Fibroblast of peridontal ligament (primary cell): Measurements from ENCODE around the gene SERPINE2.

Experiments used
- DNase-seq: peaks from one replicate; pipeline ENCODE4 v3.0.0-alpha.2; 2010; ENCODE audit errors: extremely low read depth

The SERPINE2 gene

GRCh38 chr2:224046752-224047151, 7.7 kb upstream of the SERPINE2 start:
- peak; percentile 64 for DNase-seq

- DNase-seq, result peak; percentile 64
Measured at GRCh38 chr2:224042191-224042696, 3.2 kb upstream of the SERPINE2 start.

- DNase-seq, result no peak
Measured at GRCh38 chr2:224041554-224041953, 2.5 kb upstream of the SERPINE2 start.

- no peak for DNase-seq
Measured at GRCh38 chr2:224040753-224041152, 1.7 kb upstream of the SERPINE2 start.

- DNase-seq, result peak; percentile 7
Measured at GRCh38 chr2:224039770-224040440, 819 bp upstream of the SERPINE2 start.

- DNase-seq, result no peak
Measured at GRCh38 chr2:224038830-224039079, 331 bp downstream of the SERPINE2 start.

- peak; percentile 23 for DNase-seq
Measured at GRCh38 chr2:224038049-224038829, 847 bp downstream of the SERPINE2 start.

- DNase-seq, result no peak
Measured at GRCh38 chr2:224036731-224037361, 2.2 kb downstream of the SERPINE2 start.

- no peak for DNase-seq
Measured at GRCh38 chr2:224034017-224034416, 5.1 kb downstream of the SERPINE2 start.

- DNase-seq, result peak; percentile 16
Measured at GRCh38 chr2:224033601-224034000, 5.5 kb downstream of the SERPINE2 start.

GRCh38 chr2:224032283-224032682, 6.8 kb downstream of the SERPINE2 start:
- no peak for DNase-seq

- no peak for DNase-seq
Measured at GRCh38 chr2:224031358-224031970, 7.6 kb downstream of the SERPINE2 start.

- no peak for DNase-seq
Measured at GRCh38 chr2:224030786-224031185, 8.3 kb downstream of the SERPINE2 start.

- no peak for DNase-seq
Measured at GRCh38 chr2:224029876-224030275, 9.2 kb downstream of the SERPINE2 start.

GRCh38 chr2:224027931-224028330, 11.2 kb downstream of the SERPINE2 start:
- no peak for DNase-seq

GRCh38 chr2:224027070-224027469, 12.0 kb downstream of the SERPINE2 start:
- no peak for DNase-seq

- DNase-seq, result no peak
Measured at GRCh38 chr2:224025874-224026273, 13.2 kb downstream of the SERPINE2 start.

GRCh38 chr2:224024270-224024669, 14.8 kb downstream of the SERPINE2 start:
- DNase-seq, result no peak

- peak; percentile 25 for DNase-seq
Measured at GRCh38 chr2:224023188-224023587, 15.9 kb downstream of the SERPINE2 start.

GRCh38 chr2:224022486-224022885, 16.6 kb downstream of the SERPINE2 start:
- DNase-seq, result no peak

- no peak for DNase-seq
Measured at GRCh38 chr2:224020523-224020922, 18.6 kb downstream of the SERPINE2 start.

- no peak for DNase-seq
Measured at GRCh38 chr2:224017957-224018356, 21.1 kb downstream of the SERPINE2 start.
